Gastrocnemius medialis (tissue), 4 donors: ENCODE results near the gene RGS5. TPM values are rescaled to one million over a fixed set of nuclear protein-coding genes. Genes with fewer than 3 reads are reported as not detected.
"Not testable (repeated sequence)": the region's sequence is repeated elsewhere in the genome, so short reads cannot be mapped to it uniquely, and the experiment has no call there.

Source experiments
- ATAC-seq, 2 donors: fragments of 150-250 bp; one replicate each; pipeline ENCODE4 v1.9.1; 2016
- DNase-seq, 2 donors: peaks; one replicate each; pipeline ENCODE4 v3.0.0-alpha.2; 2019
- H3K27ac ChIP-seq, 4 donors: fragments of 200-600 bp; sonication (generic); 1 replicate in 1 of 4; 2 replicates in 3 of 4; pipeline ENCODE4 v1.5.1; 2016 to 2018; ENCODE audit warnings: mild to moderate bottlenecking in 2 of 4, moderate library complexity in 1 of 4
- H3K27me3 ChIP-seq, 3 donors: fragments of 200-600 bp; sonication (generic) in 2 of 3; 1 replicate in 1 of 3; 2 replicates in 2 of 3; pipeline versions ENCODE4 v1.5.1 to v1.6.0; 2016 to 2019; ENCODE audit warnings: mild to moderate bottlenecking in 1 of 3, moderate library complexity in 1 of 3
- H3K36me3 ChIP-seq, 2 donors: fragments of 200-600 bp; sonication (generic) in 1 of 2; one replicate each; pipeline ENCODE4 v1.5.1; 2017 to 2018
- H3K4me1 ChIP-seq, 2 donors: fragments of 200-600 bp; sonication (generic) in 1 of 2; one replicate each; pipeline ENCODE4 v1.5.1; 2016 to 2017; ENCODE audit warnings: mild to moderate bottlenecking in 2 of 2
- H3K4me3 ChIP-seq, 4 donors: fragments of 200-600 bp; sonication (generic) in 3 of 4; 1 replicate in 1 of 4; 2 replicates in 3 of 4; pipeline ENCODE4 v1.5.1; 2016 to 2019; ENCODE audit warnings: mild to moderate bottlenecking in 2 of 4
- H3K9me3 ChIP-seq, 3 donors: fragments of 200-600 bp; sonication (generic) in 2 of 3; 1 replicate in 1 of 3; 2 replicates in 2 of 3; pipeline ENCODE4 v1.5.1; 2016 to 2019
- CTCF ChIP-seq, 5 experiments: fragments of 450-650 bp in 3 of 5; fragments of 200-600 bp in 2 of 5; sonication (generic) in 2 of 5; IDR thresholded peaks in 4 of 5; conservative IDR thresholded peaks in 1 of 5; 1 replicate in 4 of 5; 2 replicates in 1 of 5; pipeline ENCODE4 v1.5.1; 2016 to 2019; ENCODE audit warnings: antibody characterized with exemption in 5 of 5, mild to moderate bottlenecking in 3 of 5, moderate library complexity in 3 of 5
- POLR2A ChIP-seq, 2 donors: fragments of 450-650 bp; IDR thresholded peaks; one replicate each; pipeline ENCODE4 v1.6.1; 2017; ENCODE audit warnings: antibody characterized with exemption in 2 of 2, mild to moderate bottlenecking in 2 of 2, moderate library complexity in 2 of 2
- in situ Hi-C, 4 donors: fragments of 200-750 bp; cut with MboI; loops; one replicate each; pipeline versions ENCODE4 v1.15.0 to v1.8.0; 2017; ENCODE audit warnings: low sequenced_read_pairs in 4 of 4
- intact Hi-C: fragments of 100-400 bp; cut with DNase I; formaldehyde crosslinking; loops from one replicate; pipeline ENCODE4 v1.15.1; 2023; ENCODE audit warnings: low total_unique reads
- total RNA-seq, 4 donors: library from RNA; depleted of rRNA; stranded (reverse); fragments of >200 nt; gene quantifications; one replicate each; pipeline versions ENCODE4 v1.1.0 to v1.2.3, GENCODE V29; 2016

RGS5 gene
- total RNA-seq, 4 donors from 2014 or later, result 71.2 to 195 (median 158) TPM

GRCh38 chr1:163240705-163241104 is 38.0 kb upstream of the RGS5 start:
- no peak overlapping the region for H3K27ac ChIP-seq
- H3K4me1 ChIP-seq, result no peaks in the 10 kb centered on the region
- DNase-seq, result no peak
- in situ Hi-C loops (no loop called here), intact Hi-C loops (no loop called here)
- no peaks in the 10 kb centered on the region for H3K9me3 ChIP-seq
- TF ChIP-seq POLR2A (IDR thresholded peaks at IDR 0.05), result no peak
- TF ChIP-seq CTCF (IDR thresholded peaks at IDR 0.05 in 4 of 5, conservative IDR thresholded peaks at IDR 0.05 in 1 of 5), result no peak
- no peak overlapping the region for H3K4me3 ChIP-seq
- H3K27me3 ChIP-seq, result no peaks in the 10 kb centered on the region
- no peak for ATAC-seq
- no peaks in the 10 kb centered on the region for H3K36me3 ChIP-seq

GRCh38 chr1:163233643-163234042 is 30.9 kb upstream of the RGS5 start:
- intact Hi-C loops, H3K4me3 ChIP-seq, DNase-seq, H3K27ac ChIP-seq, H3K4me1 ChIP-seq, H3K27me3 ChIP-seq, in situ Hi-C loops, ATAC-seq, H3K36me3 ChIP-seq, H3K9me3 ChIP-seq: not testable (repeated sequence)

DNA sequence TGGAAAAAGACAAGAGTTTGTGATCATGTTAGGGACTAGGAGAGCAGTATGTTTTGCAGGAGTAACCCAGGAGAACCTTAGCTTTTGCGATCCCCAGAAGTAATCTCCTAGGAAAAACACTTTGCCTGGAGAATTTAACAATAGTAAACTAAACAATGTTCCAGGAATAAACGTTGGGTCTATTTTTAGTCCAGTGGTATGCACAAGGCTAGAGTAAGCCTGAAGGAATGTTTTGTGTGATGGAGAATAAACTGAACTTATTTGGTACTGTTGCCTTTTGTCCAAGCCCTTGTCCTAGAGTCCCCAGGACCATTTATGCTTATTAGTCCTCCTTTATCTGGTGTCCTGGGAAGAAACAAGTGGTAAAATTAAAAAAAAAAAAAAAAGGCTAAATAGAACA is 28.7 kb upstream of the RGS5 start:
- ATAC-seq, result no peak
- DNase-seq, result no peak
- intact Hi-C loops, result no loop called here
- in situ Hi-C loops, result no loop called here
- TF ChIP-seq CTCF (IDR thresholded peaks at IDR 0.05 in 4 of 5, conservative IDR thresholded peaks at IDR 0.05 in 1 of 5), result no peak
- Histone ChIP-seq H3K4me1 (no peaks in the 10 kb centered on the region), H3K27me3 (no peaks in the 10 kb centered on the region), H3K4me3 (no peak overlapping the region), H3K27ac (no peak overlapping the region), H3K9me3 (no peaks in the 10 kb centered on the region), H3K36me3 (no peaks in the 10 kb centered on the region)

DNA sequence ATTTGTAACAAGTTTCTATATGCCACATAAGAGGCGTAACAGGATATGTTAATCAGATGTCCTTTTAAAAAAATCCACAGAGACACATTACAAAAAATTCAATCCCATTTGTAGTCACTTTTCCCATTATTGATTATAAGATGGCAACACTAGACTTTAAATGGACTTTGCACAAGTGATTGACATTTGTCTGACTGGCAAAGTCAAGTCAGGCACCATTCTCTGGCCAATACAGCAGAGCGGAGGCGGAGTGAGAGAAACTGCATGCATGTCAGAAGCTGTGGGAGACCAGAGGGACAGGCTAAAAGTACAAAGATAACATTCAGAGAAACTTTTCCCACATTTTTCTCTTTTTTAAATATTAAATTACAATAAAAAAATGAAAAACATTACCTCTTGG is 28.1 kb upstream of the RGS5 start:
- TF ChIP-seq POLR2A (IDR thresholded peaks at IDR 0.05) (no peak), CTCF (IDR thresholded peaks at IDR 0.05 in 4 of 5, conservative IDR thresholded peaks at IDR 0.05 in 1 of 5) (no peak)
- no peaks in the 10 kb centered on the region for H3K9me3 ChIP-seq
- H3K27me3 ChIP-seq, result no peaks in the 10 kb centered on the region
- no peak overlapping the region for H3K27ac ChIP-seq
- ATAC-seq (no peak), DNase-seq (no peak)
- intact Hi-C loops (no loop called here), in situ Hi-C loops (no loop called here)
- no peaks in the 10 kb centered on the region for H3K36me3 ChIP-seq
- no peaks in the 10 kb centered on the region for H3K4me1 ChIP-seq
- no peak overlapping the region for H3K4me3 ChIP-seq

DNA sequence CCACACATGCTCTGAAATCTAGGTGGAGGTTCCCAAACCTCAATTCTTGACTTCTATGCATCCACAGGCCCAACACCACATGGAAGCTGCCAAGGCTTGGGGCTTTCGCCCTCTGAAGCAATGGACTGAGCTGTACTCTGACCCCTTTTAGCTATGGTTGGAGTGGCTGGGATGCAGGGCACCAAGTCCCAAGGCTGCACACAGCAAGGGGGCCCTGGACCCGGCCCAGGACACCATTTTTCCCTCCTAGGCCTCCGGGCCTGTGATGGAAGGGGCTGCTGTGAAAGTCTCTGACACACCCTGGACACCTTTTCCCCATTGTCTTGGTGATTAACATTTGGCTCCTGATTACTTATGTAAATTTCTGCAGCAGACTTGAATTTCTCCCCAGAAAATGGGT is 25.6 kb upstream of the RGS5 start:
- H3K4me3 ChIP-seq, H3K36me3 ChIP-seq, H3K4me1 ChIP-seq, H3K27me3 ChIP-seq, H3K27ac ChIP-seq, H3K9me3 ChIP-seq, in situ Hi-C loops, DNase-seq, intact Hi-C loops, ATAC-seq: not testable (repeated sequence)

DNA sequence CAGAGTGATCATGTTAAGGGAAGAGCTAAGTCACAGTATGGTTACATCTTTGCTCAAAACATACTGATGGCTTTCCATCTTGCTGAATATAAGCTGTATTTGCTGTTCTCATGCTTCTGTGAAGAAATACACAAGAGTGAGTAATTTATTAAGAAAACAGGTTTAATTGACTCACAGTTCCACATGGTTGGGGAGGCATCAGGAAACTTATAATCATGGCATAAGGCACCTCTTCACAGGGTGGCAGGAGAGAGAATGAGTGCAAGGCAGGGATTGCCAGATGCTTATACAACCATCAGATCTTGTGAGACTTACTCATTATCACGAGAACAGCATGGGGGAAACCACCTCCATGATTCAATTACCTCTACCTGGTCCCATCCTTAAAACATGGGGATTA is 24.4 kb upstream of the RGS5 start:
- H3K4me3 ChIP-seq, result no peak overlapping the region
- intact Hi-C loops (no loop called here), in situ Hi-C loops (no loop called here)
- no peaks in the 10 kb centered on the region for H3K4me1 ChIP-seq
- no peak for TF ChIP-seq CTCF (IDR thresholded peaks at IDR 0.05 in 4 of 5, conservative IDR thresholded peaks at IDR 0.05 in 1 of 5)
- no peak for TF ChIP-seq POLR2A (IDR thresholded peaks at IDR 0.05)
- H3K27ac ChIP-seq, result no peak overlapping the region
- no peak for ATAC-seq
- no peaks in the 10 kb centered on the region for H3K36me3 ChIP-seq
- H3K27me3 ChIP-seq, result no peaks in the 10 kb centered on the region
- no peaks in the 10 kb centered on the region for H3K9me3 ChIP-seq
- DNase-seq, result no peak
